ENCODE results near the gene WHRN.

- TF ChIP-seq, protein P1, sequence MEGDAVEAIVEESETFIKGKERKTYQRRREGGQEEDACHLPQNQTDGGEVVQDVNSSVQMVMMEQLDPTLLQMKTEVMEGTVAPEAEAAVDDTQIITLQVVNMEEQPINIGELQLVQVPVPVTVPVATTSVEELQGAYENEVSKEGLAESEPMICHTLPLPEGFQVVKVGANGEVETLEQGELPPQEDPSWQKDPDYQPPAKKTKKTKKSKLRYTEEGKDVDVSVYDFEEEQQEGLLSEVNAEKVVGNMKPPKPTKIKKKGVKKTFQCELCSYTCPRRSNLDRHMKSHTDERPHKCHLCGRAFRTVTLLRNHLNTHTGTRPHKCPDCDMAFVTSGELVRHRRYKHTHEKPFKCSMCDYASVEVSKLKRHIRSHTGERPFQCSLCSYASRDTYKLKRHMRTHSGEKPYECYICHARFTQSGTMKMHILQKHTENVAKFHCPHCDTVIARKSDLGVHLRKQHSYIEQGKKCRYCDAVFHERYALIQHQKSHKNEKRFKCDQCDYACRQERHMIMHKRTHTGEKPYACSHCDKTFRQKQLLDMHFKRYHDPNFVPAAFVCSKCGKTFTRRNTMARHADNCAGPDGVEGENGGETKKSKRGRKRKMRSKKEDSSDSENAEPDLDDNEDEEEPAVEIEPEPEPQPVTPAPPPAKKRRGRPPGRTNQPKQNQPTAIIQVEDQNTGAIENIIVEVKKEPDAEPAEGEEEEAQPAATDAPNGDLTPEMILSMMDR (conservative IDR thresholded peaks at IDR 0.05; ENCODE audit: low read length) = no peak
- TF ChIP-seq EZH2phosphoT487 (IDR thresholded peaks at IDR 0.05; ENCODE audit: borderline replicate concordance, low read depth, low read length) = no peak
Observed at GRCh38 chr9:114471157-114471556, 34.1 kb downstream of the WHRN start.

Measured in OCI-LY7 (cell line).